ENCODE data around the gene PDCD6IP.
"Not testable (repeated sequence)": the region's sequence is repeated elsewhere in the genome, so short reads cannot be mapped to it uniquely, and the experiment has no call there.

The PDCD6IP gene, protein sequence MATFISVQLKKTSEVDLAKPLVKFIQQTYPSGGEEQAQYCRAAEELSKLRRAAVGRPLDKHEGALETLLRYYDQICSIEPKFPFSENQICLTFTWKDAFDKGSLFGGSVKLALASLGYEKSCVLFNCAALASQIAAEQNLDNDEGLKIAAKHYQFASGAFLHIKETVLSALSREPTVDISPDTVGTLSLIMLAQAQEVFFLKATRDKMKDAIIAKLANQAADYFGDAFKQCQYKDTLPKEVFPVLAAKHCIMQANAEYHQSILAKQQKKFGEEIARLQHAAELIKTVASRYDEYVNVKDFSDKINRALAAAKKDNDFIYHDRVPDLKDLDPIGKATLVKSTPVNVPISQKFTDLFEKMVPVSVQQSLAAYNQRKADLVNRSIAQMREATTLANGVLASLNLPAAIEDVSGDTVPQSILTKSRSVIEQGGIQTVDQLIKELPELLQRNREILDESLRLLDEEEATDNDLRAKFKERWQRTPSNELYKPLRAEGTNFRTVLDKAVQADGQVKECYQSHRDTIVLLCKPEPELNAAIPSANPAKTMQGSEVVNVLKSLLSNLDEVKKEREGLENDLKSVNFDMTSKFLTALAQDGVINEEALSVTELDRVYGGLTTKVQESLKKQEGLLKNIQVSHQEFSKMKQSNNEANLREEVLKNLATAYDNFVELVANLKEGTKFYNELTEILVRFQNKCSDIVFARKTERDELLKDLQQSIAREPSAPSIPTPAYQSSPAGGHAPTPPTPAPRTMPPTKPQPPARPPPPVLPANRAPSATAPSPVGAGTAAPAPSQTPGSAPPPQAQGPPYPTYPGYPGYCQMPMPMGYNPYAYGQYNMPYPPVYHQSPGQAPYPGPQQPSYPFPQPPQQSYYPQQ

DNA sequence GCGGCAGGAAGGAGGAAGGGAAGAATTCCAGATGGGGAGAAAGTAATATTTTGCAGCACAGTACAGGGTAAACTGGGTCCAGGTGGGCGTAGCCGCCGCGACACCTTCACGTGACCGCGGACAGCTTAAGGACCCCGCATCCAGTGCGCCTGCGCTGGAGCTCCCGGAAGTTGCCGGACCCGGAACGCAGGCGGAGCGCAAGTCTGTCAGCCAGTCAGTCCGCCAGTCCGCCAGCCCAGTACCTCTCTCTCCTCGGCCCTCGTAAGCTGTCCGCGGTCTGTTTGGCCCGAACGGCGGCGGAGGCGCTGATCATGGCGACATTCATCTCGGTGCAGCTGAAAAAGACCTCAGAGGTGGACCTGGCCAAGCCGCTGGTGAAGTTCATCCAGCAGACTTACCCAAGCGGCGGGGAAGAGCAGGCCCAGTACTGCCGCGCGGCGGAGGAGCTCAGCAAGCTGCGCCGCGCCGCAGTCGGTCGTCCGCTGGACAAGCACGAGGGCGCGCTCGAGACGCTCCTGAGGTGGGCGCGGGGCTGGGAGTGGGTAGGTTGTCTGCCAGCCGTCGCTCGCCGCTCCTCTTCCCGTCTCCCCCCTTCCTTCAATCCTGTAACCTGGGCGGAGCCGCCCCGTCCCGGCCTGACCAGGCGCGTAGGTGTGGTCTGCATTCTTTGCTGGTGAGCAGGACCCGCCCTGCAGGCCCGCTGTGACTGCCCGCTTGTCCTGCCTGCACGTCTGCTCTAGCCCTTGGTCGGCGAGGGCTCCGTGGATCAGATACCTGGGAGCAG lies at the start of gene PDCD6IP:
Gene PDCD6IP, plus strand, starts transcription at position 213 of the 784 bp plus-strand sequence. Its CDS starts 99 bp downstream, at position 312.
- no peak for FAIRE-seq

DNA sequence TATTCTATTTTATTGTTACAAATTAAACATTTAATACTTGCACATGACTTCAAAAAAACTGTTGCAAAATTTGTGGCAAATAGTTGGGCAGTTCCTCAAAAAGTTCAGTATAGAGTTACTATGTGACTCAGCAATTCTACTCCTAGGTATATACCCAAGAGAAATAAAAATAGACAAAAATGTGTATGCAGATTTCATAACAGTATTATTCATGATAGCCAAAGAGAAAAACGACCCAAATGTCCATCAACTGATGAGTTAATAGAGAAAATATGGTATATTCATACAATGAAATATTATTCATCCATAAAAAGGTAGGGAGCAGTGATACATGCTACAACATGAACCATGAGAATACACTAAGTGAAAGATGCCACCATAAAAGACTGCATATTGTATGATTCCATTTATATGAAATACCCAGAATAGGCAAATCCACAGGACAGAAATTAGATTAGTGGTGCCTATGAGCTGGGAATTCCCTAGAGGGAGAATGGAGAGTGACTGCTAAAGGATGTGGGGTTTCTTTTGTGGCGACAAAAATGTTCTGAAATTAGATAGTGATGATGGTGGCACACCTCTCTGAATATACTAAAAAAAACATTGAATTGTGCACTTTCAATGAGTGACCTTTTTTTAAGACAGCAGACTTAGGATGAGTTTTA lies 48.8 kb upstream of the PDCD6IP start:
- FAIRE-seq = no peak

DNA sequence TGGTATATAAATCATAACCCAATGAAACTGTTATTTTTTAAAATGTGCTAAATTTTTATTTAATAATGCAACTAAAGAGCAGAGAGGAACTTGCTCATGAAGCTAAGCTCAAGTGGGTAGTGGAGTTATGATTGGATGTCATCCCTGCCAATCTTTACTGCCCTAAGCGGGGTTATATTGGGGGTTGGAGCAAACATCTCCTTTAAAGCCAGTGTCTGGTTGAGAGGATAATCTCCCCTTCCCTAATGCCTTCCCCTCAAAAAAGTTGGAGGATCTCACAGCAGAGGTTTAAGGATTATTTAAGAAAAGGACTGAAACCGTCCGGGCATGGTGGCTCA lies 48.2 kb upstream of the PDCD6IP start:
- no peak for FAIRE-seq

DNA sequence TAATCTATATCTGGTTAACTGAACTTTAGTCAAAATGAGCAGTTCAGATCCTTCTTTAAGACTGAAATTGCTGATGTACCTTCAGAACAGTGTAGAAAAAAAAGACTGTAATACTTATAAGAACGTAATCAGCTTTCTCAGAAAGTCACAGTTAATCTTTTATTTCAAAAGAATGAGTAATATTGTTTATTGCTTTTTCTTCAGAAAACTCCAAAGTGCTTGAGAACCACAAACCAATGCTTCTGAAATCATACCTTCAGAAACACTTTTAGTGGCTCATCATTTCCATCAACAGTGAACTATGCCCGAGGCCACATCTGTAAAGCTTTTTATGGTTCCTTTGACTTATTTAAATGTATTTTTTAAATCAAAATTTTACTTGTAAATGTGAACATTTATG lies 47.1 kb upstream of the PDCD6IP start:
- no peak for FAIRE-seq

DNA sequence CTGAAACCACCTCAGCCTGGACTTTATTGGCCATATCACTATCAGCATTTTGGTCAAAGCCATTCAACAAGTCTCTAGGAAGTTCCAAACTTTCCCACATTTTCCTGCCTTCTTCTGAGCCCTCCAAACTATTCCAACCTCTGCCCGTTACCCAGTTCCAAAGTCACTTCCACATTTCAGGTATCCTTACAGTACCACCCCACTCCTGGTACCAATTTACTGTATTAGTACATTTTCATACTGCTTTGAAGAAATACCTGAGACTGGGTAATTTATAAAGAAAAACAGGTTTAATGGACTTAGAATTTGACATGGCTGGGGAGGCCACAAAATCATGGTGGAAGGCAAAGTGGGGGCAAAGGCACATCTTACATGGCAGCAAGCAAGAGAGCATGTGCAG lies 44.0 kb upstream of the PDCD6IP start:
- not testable (repeated sequence) for FAIRE-seq

DNA sequence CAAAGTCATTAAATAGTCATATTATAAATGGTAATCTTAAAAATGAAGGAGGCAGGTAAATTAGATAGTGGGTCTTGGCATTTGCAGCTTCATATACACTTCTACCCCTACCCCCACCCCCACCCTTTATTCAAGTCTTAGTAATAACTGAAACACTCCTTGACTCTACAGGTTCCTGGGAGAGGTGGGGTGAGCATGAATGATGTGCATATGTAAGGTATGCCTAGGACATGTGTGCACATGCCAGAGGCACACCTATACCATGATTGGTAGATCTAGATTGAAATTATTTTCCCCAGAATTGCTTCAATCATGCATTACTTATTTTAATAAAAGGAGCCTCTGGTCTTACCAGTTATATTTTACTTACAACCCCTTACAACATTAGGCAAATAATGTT lies 40.1 kb upstream of the PDCD6IP start:
- FAIRE-seq = no peak

DNA sequence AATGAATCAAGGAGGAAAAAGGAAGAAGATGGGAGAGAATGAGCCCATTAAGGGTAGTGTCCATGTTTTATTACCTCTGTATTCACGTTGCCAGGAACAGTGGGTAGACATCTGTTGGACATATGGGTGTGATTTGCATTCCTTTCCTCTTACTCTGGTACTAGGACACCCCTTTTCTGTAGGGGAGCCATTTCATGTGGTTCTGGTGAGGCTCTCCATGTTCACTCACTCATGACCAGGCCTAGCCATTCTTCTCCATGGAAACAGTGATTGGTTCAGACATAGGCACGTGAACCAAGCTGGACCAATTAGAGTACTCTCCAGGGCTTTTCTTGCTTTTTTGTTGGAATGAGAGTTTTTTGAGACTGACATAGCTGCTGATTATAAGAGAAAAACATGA lies 39.6 kb upstream of the PDCD6IP start:
- no peak for FAIRE-seq

DNA sequence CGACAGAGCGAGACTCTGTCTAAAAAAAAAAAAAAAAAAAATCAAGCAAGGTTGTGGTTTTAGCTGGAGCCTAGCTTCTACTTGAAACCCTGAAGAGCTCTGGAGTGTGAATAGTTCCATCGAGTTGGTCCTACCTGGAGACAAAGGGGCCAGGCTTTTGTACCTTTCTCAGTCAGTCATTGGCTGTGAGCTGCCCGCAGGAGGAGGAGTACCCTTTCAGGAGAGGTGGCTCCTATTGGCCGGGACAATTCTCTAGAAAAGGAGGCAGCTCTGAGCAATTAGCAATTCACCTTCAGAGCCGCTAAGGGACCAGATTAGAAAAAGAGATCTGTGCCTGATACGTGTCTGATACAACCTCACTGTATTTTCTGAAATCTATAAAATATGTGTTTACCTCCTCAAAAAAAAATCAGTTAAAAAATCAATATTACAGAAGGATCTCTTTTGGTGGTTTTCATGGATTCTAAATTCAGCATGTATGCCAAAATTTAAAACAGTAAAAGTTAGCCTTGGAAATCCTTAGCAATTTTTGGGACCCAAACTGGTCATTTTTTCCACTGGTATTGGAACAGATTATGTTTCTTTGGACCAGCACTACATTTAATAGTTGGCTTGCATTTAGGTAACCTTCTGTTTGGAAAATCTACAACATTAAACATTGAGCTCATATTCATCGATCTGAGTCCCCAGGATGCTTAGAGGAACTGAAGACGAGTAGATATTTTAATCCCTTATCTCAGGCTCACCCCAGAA lies 29.7 kb upstream of the PDCD6IP start:
- FAIRE-seq = no peak

DNA sequence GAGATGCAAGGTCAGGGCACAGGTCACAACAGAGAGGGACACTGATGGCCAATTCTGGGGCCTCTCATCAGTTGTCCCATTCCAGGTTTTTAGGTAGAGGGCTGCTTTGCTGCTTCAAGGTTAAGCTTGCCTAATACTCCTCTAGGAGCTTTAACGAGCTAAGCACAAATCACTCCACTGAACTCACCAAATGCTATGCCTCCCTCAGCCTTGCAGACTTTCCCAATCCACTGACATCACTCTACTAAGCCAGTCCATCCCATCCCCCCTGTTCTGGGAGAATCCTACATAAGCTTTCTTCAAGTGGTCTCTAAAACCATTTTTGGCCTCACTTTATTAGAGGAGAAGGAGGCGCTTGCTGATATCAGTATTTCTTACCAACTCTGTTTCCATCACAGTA lies 24.8 kb upstream of the PDCD6IP start:
- no peak for FAIRE-seq

DNA sequence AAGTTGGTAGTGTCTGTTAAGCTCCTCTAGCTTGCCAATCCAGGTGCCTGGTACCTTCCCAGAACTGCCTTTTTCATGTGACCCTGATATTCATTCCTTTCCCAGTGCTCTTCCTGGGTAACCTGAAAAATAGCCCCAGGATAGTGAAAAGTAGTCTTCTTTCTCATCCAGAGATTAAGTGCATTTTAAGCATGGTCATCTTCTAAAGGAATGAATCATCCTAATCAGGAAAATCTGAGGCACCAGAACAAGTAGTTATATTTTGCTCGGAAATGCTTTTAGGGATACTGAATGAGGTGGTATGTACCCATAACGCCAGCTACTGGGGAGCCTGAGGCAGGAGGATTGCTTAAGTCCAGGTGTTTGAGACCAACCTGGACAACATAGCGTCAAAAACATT lies 23.1 kb upstream of the PDCD6IP start:
- no peak for FAIRE-seq

DNA sequence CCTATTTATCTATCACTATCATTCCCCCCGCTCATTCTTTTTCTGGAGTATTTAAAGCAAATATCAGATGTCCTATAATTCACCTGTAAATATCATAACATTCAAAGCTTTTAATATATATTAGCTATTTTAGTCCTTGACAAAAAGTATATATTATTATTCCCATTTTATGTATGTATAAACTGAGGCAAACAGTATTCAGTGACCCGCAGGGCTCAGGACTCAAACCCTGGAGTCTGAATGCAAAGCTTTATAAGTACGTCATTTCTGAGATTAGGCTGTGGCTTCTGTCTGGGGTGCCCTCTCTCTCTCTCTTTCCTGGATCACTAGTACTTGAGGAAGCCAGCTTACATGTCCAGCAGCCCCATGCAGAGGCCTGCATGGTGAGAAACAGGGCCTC lies 20.4 kb upstream of the PDCD6IP start:
- no peak for FAIRE-seq

DNA sequence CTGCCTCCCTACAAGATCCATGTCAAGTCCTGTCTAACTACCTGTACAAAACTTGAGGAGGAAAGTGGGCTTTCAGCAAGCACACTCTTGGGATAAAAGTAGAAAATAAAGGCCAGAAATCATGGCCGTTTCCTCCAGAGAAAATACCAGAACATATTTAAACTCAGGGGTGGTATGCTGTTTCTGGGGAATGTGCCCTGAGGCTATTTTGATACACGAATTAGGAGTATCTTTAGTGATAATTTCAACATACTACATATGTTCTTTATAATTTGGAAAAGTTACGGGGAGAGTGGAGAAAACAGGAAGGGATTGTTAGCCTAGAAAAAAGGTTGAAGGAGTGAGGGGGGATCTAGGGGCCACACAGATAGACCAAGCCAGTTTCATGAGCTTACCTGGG lies 18.7 kb upstream of the PDCD6IP start:
- FAIRE-seq = no peak

DNA sequence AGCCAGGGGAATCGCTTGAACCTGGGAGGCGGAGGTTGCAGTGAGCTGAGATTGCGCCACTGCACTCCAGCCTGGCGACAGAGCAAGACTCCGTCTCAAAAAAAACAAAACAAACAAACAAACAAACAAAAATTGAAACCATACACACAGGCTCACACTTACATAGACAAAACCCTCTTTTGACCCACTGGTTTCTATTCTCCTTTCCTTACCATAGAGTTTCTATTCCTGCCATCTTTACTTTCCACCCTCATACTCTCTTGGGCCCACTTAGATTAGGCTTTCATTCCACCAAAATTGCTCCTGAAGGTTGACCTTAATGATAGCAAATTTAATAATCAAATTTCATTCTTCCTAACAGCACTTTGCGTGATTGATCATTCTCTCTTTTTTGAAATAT lies 17.0 kb upstream of the PDCD6IP start:
- not testable (repeated sequence) for FAIRE-seq

DNA sequence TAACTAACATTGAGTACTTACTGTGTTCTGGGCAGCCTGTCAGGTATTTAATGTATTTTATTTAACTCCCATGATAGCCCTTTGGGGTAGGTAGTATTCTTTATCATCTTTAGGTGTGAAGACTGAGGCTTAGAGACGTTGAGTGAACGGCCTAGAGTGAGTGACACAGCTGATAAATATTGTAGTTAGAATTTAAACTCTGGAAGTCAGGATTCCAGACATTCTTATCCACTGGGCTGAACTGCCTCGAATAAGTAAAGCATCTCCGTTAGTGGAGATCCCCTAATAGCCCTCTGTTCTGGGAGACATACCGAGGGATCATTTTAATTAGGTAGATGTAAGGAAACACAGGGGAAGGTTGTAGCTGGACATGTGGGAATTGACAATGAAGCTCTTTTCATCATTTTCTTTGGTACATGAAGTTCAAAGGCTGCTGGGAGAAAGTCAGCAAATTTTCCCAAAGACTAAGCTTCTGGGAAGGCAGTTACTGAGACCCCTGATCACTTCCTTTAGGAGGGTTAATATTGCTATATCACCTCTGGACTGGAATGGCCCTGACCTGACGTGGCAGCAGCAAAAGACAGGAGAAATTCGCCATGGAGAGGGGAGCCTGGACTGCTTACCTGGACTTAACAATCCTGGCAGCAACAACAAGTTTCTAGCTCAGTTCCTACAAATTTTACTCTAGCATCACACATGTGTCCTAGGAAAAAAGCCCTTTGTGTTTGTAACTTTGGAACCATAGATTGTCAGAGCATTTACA lies 11.7 kb upstream of the PDCD6IP start:
- no peak for FAIRE-seq

DNA sequence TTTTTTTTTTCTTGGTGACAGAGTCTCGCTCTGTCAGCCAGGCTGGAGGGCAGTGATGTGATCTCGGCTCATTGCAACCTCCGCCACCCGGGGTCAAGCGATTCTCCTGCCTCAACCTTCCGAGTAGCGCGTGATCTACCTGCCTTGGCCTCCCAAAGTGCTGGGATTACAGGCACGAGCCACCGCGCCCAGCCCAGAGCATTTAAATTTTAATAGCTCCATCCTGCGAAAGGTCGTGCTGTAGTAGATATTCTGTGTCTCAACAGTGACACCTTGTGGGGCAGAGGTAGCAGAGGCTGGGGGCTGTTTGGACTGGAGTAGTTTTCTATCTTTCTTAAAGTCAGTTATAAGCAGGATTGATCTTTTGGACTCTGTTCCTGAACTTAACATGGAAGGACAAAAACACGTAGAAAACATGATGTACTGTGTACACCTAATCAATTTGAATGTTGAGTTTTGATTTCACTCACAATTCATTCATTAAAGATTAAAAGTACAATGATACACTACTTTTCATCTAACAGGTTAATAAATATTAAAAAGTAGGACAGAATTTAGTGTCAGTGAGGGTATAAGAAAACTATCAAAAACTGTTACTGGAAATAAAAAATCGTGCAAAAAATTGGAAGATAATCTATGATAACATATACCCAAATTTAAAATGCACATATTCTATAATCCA lies 11.0 kb upstream of the PDCD6IP start:
- peak; percentile 9 for FAIRE-seq

DNA sequence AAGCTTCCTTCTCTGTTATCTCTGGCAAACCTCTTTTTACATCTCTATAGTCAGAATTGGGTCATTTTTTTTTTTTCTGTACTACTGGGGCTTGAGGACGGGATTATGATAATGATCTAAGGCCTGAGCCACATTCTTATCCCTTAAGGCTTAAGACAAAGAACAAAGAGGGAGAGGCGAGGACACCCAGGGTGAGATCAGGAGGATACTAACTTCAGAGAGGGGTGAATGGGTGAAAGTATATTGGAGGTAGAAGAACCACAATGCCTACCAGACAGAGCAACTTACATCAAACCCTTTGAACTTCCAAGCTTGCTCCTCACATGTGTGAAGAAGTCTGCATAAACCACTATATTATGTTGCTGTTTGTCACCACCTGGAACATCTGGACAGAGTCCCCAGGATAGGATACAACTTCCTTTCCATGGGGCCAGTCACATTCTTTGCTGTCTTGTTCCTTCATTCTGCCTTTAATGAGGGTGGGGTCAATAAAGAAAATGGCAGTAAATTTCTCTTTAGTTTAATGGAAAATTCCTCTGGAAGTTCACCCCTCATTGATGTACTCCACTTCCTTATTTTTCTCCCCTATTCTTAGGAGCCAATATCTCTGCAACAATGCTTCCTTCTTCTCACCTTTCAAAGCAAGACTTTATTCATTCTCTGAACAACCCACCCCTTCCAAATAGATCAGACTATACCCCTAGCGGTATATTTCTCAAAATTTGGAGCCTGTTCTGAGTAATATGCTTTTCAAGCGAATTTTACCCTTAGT lies 9.1 kb upstream of the PDCD6IP start:
- no peak for FAIRE-seq

DNA sequence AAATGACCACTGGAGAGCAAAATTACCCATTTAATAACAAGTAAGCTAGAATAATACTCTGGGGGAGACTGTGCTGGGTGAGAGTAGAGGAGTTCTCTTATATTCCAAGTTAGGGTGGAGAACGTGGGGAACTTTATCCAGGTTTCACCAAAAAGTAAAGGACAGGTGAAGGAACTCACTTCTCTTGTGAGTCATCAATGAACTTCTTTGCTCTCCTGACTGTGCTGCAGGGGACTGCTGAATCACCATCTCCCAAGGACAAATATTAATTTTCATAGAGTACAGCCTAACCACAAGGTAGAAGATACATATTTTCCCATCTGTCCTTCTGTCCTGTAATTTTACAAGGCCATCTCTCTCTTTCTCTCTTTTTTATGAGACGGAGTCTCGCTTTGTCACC lies 8.3 kb upstream of the PDCD6IP start:
- FAIRE-seq = no peak

DNA sequence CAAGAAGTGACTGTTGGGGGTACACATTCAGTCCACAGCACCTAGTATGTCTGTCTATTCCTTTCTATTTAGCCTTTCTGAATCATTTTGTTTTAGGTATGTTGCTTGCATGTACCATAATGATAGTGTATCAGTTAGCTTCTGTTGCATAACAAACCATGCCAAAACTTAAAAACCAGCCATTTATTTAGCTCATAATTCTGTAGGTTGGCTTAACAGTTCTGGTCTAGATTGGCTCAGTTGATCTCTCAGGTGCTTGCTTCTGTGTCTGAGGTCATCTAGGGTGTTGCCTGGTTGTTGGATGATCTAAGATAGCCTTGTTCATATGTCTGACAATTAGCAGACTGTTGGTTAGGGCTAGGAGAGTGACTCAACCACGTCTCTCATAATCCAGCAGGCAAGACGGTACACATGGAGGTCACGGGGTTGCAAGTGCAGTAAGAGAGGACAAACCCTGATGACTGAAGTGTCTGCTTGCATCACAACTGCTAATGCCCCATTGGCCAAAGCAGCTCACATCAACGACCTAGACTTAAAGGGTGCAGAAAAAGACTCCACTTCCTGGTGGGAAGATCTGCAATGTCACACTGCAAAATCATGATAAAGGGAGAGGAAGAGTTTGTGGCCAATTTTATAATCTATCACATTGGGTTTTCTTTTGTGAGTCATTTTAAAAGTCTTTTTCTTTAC lies 6.8 kb upstream of the PDCD6IP start:
- no peak for FAIRE-seq

All from TTC549 (cell line).